ENCODE measurements around the gene BSN.

Gene BSN

GRCh38 chr3:49671291-49672288 is 117.3 kb downstream of the BSN start:
- Mint-ChIP-seq H3K4me3 (peak overlapping the region; percentile 74 to 88 (median 86)), H3K36me3 (ENCODE audit: low read depth) (peaks cover 5% of the 10 kb centered on the region), H3K27ac (peak overlapping the region; percentile 67 to 89 (median 87)), H3K4me1 (peaks cover 24% of the 10 kb centered on the region), H3K9me3 (no peaks in the 10 kb centered on the region), H3K27me3 (ENCODE audit: low read depth) (peaks cover 6% of the 10 kb centered on the region)
- TF ChIP-seq CTCF (IDR thresholded peaks at IDR 0.05; ENCODE audit: unreplicated experiment in 3 of 3) = peak; percentile 77 to 90 (median 86)

GRCh38 chr3:49673121-49673714 is 118.9 kb downstream of the BSN start:
- peaks cover 11% of the 10 kb centered on the region for H3K36me3 Mint-ChIP-seq (ENCODE audit: low read depth)
- peaks cover 6% of the 10 kb centered on the region for H3K27me3 Mint-ChIP-seq (ENCODE audit: low read depth)
- no peak for TF ChIP-seq CTCF (IDR thresholded peaks at IDR 0.05; ENCODE audit: unreplicated experiment in 3 of 3)

GRCh38 chr3:49673715-49674496 is 119.6 kb downstream of the BSN start, which contains the start of gene APEH:
Gene APEH, plus strand, starts transcription at chr3:49674351. Its CDS starts 51 bp downstream, at chr3:49674402.
- Mint-ChIP-seq H3K4me3 (peak within 1 kb of the TSS; percentile 90 to 97 (median 94)), H3K27me3 (ENCODE audit: low read depth) (peaks cover 6% of the 10 kb centered on the region), H3K9me3 (no peaks in the 10 kb centered on the region), H3K36me3 (ENCODE audit: low read depth) (peaks cover 13% of the 10 kb centered on the region), H3K4me1 (peaks cover 15% of the 10 kb centered on the region), H3K27ac (peak within 1 kb of the TSS; percentile 94 to 100 (median 99))
- no peak for TF ChIP-seq CTCF (IDR thresholded peaks at IDR 0.05; ENCODE audit: unreplicated experiment in 3 of 3)

More at GRCh38 chr3:49673121-49673714, 118.9 kb downstream of the BSN start:
- Mint-ChIP-seq H3K9me3 (no peaks in the 10 kb centered on the region), H3K27ac (peak overlapping the region; percentile 94 to 100 (median 99)), H3K4me3 (peak overlapping the region; percentile 90 to 97 (median 94)), H3K4me1 (peaks cover 22% of the 10 kb centered on the region)

- TF ChIP-seq CTCF (IDR thresholded peaks at IDR 0.05; ENCODE audit: unreplicated experiment in 3 of 3) = no peak
- Mint-ChIP-seq H3K36me3 (ENCODE audit: low read depth) (peaks cover 13% of the 10 kb centered on the region), H3K9me3 (no peaks in the 10 kb centered on the region), H3K27ac (peak overlapping the region in 2 of 3 experiments; percentile 20 to 59), H3K4me3 (peak overlapping the region; percentile 90 to 97 (median 94)), H3K4me1 (peaks cover 12% of the 10 kb centered on the region), H3K27me3 (ENCODE audit: low read depth) (peaks cover 6% of the 10 kb centered on the region)
Measured at GRCh38 chr3:49674497-49674983, 120.3 kb downstream of the BSN start.

- TF ChIP-seq CTCF (IDR thresholded peaks at IDR 0.05; ENCODE audit: unreplicated experiment in 3 of 3) = no peak
- Mint-ChIP-seq H3K27ac (no peak overlapping the region), H3K36me3 (ENCODE audit: low read depth) (peaks cover 20% of the 10 kb centered on the region), H3K4me1 (peaks cover 12% of the 10 kb centered on the region), H3K4me3 (peak overlapping the region; percentile 40 to 97 (median 94)), H3K27me3 (ENCODE audit: low read depth) (peaks cover 6% of the 10 kb centered on the region), H3K9me3 (no peaks in the 10 kb centered on the region)
Measured at GRCh38 chr3:49675912-49676311, 121.6 kb downstream of the BSN start.

Data from nephron (organoid).